Testis (tissue), 3 donors: ENCODE results near the gene TTLL7. TPM values are rescaled to one million over a fixed set of nuclear protein-coding genes. Genes with fewer than 3 reads are reported as not detected.

Experiments used
- DNase-seq: peaks from one replicate; pipeline ENCODE4 v3.0.0-alpha.2; 2019
- H3K27ac ChIP-seq, 2 donors: fragments of 200-600 bp; sonication (generic); one replicate each; pipeline ENCODE4 v1.5.1; 2019
- H3K27me3 ChIP-seq: fragments of 200-600 bp; sonication (generic); one replicate; pipeline ENCODE4 v1.5.1; 2019
- H3K36me3 ChIP-seq: fragments of 200-600 bp; sonication (generic); one replicate; pipeline ENCODE4 v1.5.1; 2017; ENCODE audit warnings: low read depth; ENCODE audit errors: missing control alignments
- H3K4me1 ChIP-seq: fragments of 200-600 bp; sonication (generic); one replicate; pipeline ENCODE4 v1.5.1; 2019
- H3K4me3 ChIP-seq, 2 donors: fragments of 200-600 bp; sonication (generic); one replicate each; pipeline ENCODE4 v1.5.1; 2017 to 2019
- H3K9me3 ChIP-seq: fragments of 200-600 bp; sonication (generic); one replicate; pipeline ENCODE4 v1.5.1; 2017
- CTCF ChIP-seq, 3 experiments: fragments of 450-650 bp in 2 of 3; fragments of 200-600 bp in 1 of 3; sonication (generic) in 1 of 3; IDR thresholded peaks; one replicate each; pipeline ENCODE4 v1.5.1; 2016 to 2019; ENCODE audit warnings: antibody characterized with exemption in 3 of 3, mild to moderate bottlenecking in 2 of 3, moderate library complexity in 1 of 3
- POLR2A ChIP-seq: fragments of 450-650 bp; IDR thresholded peaks from one replicate; pipeline ENCODE4 v1.6.1; 2017; ENCODE audit warnings: antibody characterized with exemption, mild to moderate bottlenecking, moderate library complexity
- WGBS, 2 donors: methylation state at CpG; one replicate each; pipeline ENCODE4 v1.1.5; 2018; 5-methylcytosine and 5-hydroxymethylcytosine counted together
- intact Hi-C: fragments of 100-400 bp; cut with DNase I; formaldehyde crosslinking; loops from one replicate; pipeline ENCODE4 v1.15.1; 2023; ENCODE audit warnings: low total_unique reads
- polyA plus RNA-seq: library from polyadenylated mRNA; stranded (reverse); fragments of 350-450 nt; fragmentation: Illumina TruSeq; extraction: RNeasy Lipid Tissue Mini Kit (QIAGEN cat#74804); gene quantifications from one replicate; pipeline ENCODE4 v1.2.3, GENCODE V29; 2014; ENCODE audit warnings: low read depth, low replicate concordance; ENCODE audit not compliant: insufficient read depth
- total RNA-seq, 2 donors: library from RNA; depleted of rRNA; stranded (reverse); fragments of >200 nt; gene quantifications; one replicate each; pipeline ENCODE4 v1.2.3, GENCODE V29; 2016

The TTLL7 gene
- total and polyA plus RNA-seq, 3 donors from 2014 or later, result 22.4 to 35.2 (median 28.6) TPM

- no peaks in the 10 kb centered on the region for H3K27me3 ChIP-seq
- H3K9me3 ChIP-seq, result no peaks in the 10 kb centered on the region
- no peaks in the 10 kb centered on the region for H3K36me3 ChIP-seq
- no peak for DNase-seq
- intact Hi-C loops, result no loop called here
- 69 to 88% methylated on average over 2 of the region's 2 CpGs for WGBS, 2 donors
- TF ChIP-seq POLR2A, result no peak
- no peak for TF ChIP-seq CTCF (IDR thresholded peaks at IDR 0.05)
- H3K4me1 ChIP-seq, result peaks cover 6% of the 10 kb centered on the region
- H3K27ac ChIP-seq, result no peak overlapping the region
- H3K4me3 ChIP-seq, result no peak overlapping the region
These were observed 2.6 kb upstream of the TTLL7 start for GRCh38 chr1:84001501-84001900.

- no peaks in the 10 kb centered on the region for H3K27me3 ChIP-seq
- no peak overlapping the region for H3K27ac ChIP-seq
- TF ChIP-seq POLR2A, result no peak
- no peak for TF ChIP-seq CTCF (IDR thresholded peaks at IDR 0.05)
- H3K36me3 ChIP-seq, result no peaks in the 10 kb centered on the region
- intact Hi-C loops, result no loop called here
- no peak for DNase-seq
- H3K9me3 ChIP-seq, result no peaks in the 10 kb centered on the region
- no peak overlapping the region for H3K4me3 ChIP-seq
- WGBS, 2 donors, result 52 to 62% methylated on average over 4 of the region's 4 CpGs
- H3K4me1 ChIP-seq, result peaks cover 6% of the 10 kb centered on the region
These were observed 2.1 kb upstream of the TTLL7 start for GRCh38 chr1:84000954-84001495.

DNA sequence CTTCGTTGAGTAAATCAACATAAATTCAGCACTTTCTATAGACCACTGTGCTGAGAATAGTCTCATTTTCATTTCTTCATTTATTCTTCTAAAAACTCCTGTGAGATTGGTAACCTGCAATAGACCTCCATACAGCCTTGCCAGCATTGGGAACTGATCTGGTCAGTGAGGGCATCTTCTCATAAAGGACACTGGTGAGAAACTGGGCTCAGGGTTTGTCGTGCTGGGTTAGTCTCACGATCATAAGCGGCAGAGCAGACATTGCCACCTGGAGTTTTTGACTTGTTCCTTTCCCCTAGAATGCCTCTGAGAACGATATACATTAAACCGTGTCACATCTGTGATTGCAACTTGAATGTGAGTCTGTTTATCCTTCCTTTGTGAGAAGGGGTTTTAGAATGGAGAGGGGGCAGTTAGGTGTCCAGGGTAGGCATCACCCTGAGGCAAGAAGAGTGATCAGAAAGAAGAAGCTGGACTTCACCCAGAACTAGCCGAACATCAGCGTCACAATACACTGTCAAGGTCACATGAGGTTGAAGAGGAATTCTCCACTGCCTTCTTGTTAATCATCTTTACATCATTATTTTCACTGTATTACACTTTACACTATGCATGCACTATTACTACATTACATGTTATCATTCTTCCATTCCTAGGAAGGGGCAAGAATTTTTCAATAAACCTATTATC is 1.4 kb upstream of the TTLL7 start:
- H3K4me1 ChIP-seq, result peaks cover 6% of the 10 kb centered on the region
- no peak for DNase-seq
- H3K36me3 ChIP-seq, result no peaks in the 10 kb centered on the region
- WGBS, 2 donors, result 44 to 58% methylated on average over 8 of the region's 8 CpGs
- no peak overlapping the region for H3K4me3 ChIP-seq
- H3K27ac ChIP-seq, result no peak overlapping the region
- intact Hi-C loops, result no loop called here
- H3K9me3 ChIP-seq, result no peaks in the 10 kb centered on the region
- TF ChIP-seq CTCF (IDR thresholded peaks at IDR 0.05) (no peak), POLR2A (no peak)
- H3K27me3 ChIP-seq, result no peaks in the 10 kb centered on the region

DNA sequence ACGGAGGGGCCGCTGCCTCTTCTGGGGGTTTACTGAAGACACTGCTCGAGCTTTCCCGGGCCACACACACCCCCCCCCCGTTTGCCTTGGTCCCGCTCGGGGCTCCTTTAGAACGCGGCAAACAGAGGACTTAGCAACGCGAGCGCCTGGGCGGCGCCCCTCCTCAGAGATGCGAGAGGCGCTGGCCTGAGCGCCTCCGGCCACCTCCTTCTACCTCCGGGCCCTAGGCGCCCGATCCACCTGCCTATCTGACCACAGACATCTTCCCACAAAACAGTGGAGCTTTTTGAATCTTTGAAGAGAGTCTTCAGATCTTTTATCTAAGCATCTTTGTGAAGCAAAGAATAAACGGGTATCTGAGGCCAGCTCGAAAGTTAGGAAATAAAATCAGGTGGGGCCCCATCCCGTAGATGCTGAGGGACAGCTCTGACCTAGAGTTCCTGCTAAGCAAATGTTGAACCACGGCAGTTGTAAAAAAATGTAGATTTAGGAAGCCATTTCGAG is 436 bp upstream of the TTLL7 start:
- DNase-seq, result peak; percentile 86
- peak overlapping the region; percentile 74 to 83 for H3K27ac ChIP-seq
- H3K4me1 ChIP-seq, result peaks cover 6% of the 10 kb centered on the region
- no peaks in the 10 kb centered on the region for H3K36me3 ChIP-seq
- intact Hi-C loops, result no loop called here
- TF ChIP-seq POLR2A (no peak), CTCF (IDR thresholded peaks at IDR 0.05) (no peak)
- WGBS, 2 donors, result 1 to 3% methylated on average over 25 to 26 of the region's 26 CpGs
- no peaks in the 10 kb centered on the region for H3K27me3 ChIP-seq
- H3K9me3 ChIP-seq, result no peaks in the 10 kb centered on the region
- H3K4me3 ChIP-seq, result peak overlapping the region; percentile 82 to 95

GRCh38 chr1:83998205-83998497 is 781 bp downstream of the TTLL7 start:
- no peak for DNase-seq
- TF ChIP-seq CTCF (IDR thresholded peaks at IDR 0.05) (no peak), POLR2A (no peak)
- H3K4me1 ChIP-seq, result peaks cover 6% of the 10 kb centered on the region
- 26 to 41% methylated on average over 4 of the region's 4 CpGs for WGBS, 2 donors
- H3K9me3 ChIP-seq, result no peaks in the 10 kb centered on the region
- intact Hi-C loops, result no loop called here
- H3K27me3 ChIP-seq, result no peaks in the 10 kb centered on the region
- H3K27ac ChIP-seq, result peak overlapping the region in 1 of 2 donors; percentile 83
- H3K4me3 ChIP-seq, result peak overlapping the region; percentile 82 to 95
- H3K36me3 ChIP-seq, result no peaks in the 10 kb centered on the region
